GM18508 (cell line): ENCODE results near the gene LIMS1.

Source experiments
- ATAC-seq: cut with Tn5 transposase; IDR thresholded peaks from one replicate; pipeline ENCODE4 v1.9.1; 2021; ENCODE audit warnings: moderate number of reproducible peaks; ENCODE audit not compliant: insufficient read depth, unreplicated experiment

The LIMS1 gene

GRCh38 chr2:108612153-108612513 is 77.9 kb downstream of the LIMS1 start:
- peak; percentile 64 for ATAC-seq

- peak; percentile 65 for ATAC-seq
Observed at GRCh38 chr2:108612514-108613183, 78.4 kb downstream of the LIMS1 start.

GRCh38 chr2:108613261-108614042 is 79.2 kb downstream of the LIMS1 start:
- no peak for ATAC-seq

GRCh38 chr2:108614043-108614545 is 79.8 kb downstream of the LIMS1 start:
- ATAC-seq = no peak

GRCh38 chr2:108614659-108615058 is 80.4 kb downstream of the LIMS1 start:
- ATAC-seq = no peak

- no peak for ATAC-seq
Observed at GRCh38 chr2:108615480-108616090, 81.3 kb downstream of the LIMS1 start.

GRCh38 chr2:108616318-108616717 is 82.0 kb downstream of the LIMS1 start:
- ATAC-seq = no peak

- no peak for ATAC-seq
Observed at GRCh38 chr2:108616751-108617161, 82.5 kb downstream of the LIMS1 start.

- no peak for ATAC-seq
Observed at GRCh38 chr2:108617617-108618016, 83.3 kb downstream of the LIMS1 start.

- no peak for ATAC-seq
Observed at GRCh38 chr2:108619925-108620620, 85.8 kb downstream of the LIMS1 start.

GRCh38 chr2:108620656-108621055 is 86.4 kb downstream of the LIMS1 start:
- ATAC-seq = no peak

GRCh38 chr2:108621087-108621559 is 86.9 kb downstream of the LIMS1 start:
- peak; percentile 98 for ATAC-seq

GRCh38 chr2:108621687-108622681 is 87.7 kb downstream of the LIMS1 start:
- no peak for ATAC-seq

- no peak for ATAC-seq
Observed at GRCh38 chr2:108623616-108624015, 89.3 kb downstream of the LIMS1 start.

GRCh38 chr2:108625186-108625827 is 91.0 kb downstream of the LIMS1 start:
- ATAC-seq = no peak

- ATAC-seq = no peak
Observed at GRCh38 chr2:108625828-108626195, 91.5 kb downstream of the LIMS1 start.

GRCh38 chr2:108626995-108627394 is 92.7 kb downstream of the LIMS1 start:
- ATAC-seq = no peak

- no peak for ATAC-seq
Observed at GRCh38 chr2:108627911-108628567, 93.8 kb downstream of the LIMS1 start.
